HUES64 (cell line): Measurements from ENCODE around the gene PTPN22.

Experiments used
- H3K27ac ChIP-seq: 2 replicates; pipeline ENCODE4 v1.7.0; 2013; ENCODE audit warnings: low read depth, low read length, inconsistent platforms
- H3K27me3 ChIP-seq: 2 replicates; pipeline ENCODE4 v1.6.1; 2013; ENCODE audit warnings: mild to moderate bottlenecking, low read length; ENCODE audit not compliant: insufficient read depth
- H3K36me3 ChIP-seq: 2 replicates; pipeline ENCODE4 v1.6.1; 2013; ENCODE audit warnings: mild to moderate bottlenecking, low read length; ENCODE audit not compliant: insufficient read depth
- H3K4me1 ChIP-seq: 2 replicates; pipeline ENCODE4 v1.6.1; 2013; ENCODE audit warnings: mild to moderate bottlenecking, low read length, moderate library complexity; ENCODE audit not compliant: insufficient read depth
- H3K4me3 ChIP-seq: 2 replicates; pipeline ENCODE4 v1.5.1; 2013; ENCODE audit warnings: mild to moderate bottlenecking, low read length, moderate library complexity
- H3K9ac ChIP-seq: 2 replicates; pipeline ENCODE4 v1.6.1; 2013; ENCODE audit warnings: mild to moderate bottlenecking, low read depth, low read length
- H3K9me3 ChIP-seq: 2 replicates; pipeline ENCODE4 v1.6.1; 2013; ENCODE audit warnings: low read depth, low read length; ENCODE audit not compliant: insufficient read depth
- WGBS: fragments of 150-250, 120-280 bp; methylation state at CpG from one replicate; pipeline ENCODE4 v1.1.7; 2013; ENCODE audit warnings: missing lambda C conversion rate; 5-methylcytosine and 5-hydroxymethylcytosine counted together

PTPN22 gene

DNA sequence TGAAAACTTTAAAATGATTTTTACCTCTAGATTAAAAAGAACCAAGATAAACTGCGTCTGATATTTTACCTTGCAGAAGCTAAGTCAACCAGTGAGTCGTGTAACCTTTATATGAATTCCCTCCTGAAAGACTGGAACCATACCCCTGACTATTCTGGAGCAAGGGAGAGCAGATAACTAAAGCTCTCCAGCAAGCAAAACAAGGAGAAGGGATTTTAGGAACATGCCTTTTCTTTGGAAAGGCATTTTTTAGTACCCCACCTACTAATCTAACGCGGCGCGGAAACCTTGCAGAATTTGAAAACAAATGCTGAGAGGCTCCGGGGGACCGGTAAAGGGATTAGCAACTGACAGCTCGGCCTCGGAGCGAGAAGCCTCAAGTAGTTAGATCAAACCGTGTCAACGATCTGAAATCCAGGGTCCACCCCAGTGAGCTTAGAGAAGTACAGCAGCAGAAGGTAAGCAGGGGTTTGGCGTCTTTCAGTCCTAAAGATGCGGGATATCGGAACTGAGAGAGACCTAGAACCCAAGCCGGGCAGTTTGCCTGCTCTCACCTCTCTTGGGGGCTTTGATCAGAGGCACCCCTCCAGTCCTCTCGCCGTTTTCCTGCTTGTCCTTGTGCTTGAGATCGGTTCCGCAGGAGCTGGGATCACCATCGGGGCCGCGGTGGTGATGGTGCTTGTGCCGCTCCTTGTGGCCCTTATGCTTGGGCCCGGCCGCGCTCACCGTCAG lies 60.2 kb downstream of the PTPN22 start:
- Histone ChIP-seq H3K9ac (peak overlapping the region; percentile 89), H3K36me3 (no peaks in the 10 kb centered on the region), H3K4me1 (peaks cover 14% of the 10 kb centered on the region), H3K27me3 (no peaks in the 10 kb centered on the region), H3K9me3 (no peaks in the 10 kb centered on the region), H3K27ac (peak overlapping the region; percentile 89), H3K4me3 (peak overlapping the region; percentile 82)
- under 1% methylated on average over 29 of the region's 29 CpGs for WGBS

DNA sequence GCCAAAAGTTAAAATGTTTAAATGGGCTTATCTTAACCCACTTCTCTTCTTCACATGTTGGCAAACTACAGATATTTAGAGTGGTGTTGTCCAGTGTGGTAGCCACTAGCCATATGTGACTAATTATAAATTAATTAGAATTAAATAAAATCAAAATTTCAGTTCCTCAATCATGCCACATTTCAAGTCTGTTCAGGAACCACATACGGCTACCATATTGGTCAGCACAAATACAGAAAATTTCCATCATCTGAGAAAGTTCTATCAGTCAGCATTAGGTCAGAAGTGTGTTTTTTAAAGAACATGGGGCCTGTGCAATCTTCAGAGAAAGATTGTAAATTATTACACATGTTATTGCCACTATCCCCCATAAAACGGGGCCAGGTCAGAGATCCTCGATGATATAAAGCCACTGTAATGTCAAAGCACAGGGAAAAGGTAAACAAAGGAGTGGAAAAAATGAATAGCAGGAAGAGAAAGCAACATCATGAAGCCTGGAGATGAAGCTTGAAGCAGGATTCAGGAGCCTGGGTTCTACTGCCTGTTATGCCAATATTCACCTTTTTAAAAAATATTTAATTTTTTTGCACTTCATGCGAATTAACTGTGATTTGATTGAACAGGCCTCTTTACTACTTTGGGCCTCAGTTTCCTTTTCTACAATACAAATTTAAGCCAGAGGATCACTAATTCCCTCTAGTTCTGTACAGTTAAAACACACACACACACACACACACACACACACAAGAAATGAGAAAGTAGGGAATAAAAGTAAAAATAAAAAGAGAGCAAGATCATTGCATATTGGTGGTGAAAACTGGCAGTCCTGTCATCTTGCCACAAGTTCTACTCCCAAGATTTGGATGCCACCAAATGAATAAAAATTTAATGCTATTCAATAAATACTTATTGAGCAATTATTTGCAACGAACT lies 61.6 kb downstream of the PTPN22 start:
- Histone ChIP-seq H3K4me1 (peaks cover 14% of the 10 kb centered on the region), H3K36me3 (no peaks in the 10 kb centered on the region), H3K27ac (no peak overlapping the region), H3K9me3 (no peaks in the 10 kb centered on the region), H3K9ac (no peak overlapping the region), H3K4me3 (peak overlapping the region; percentile 82), H3K27me3 (no peaks in the 10 kb centered on the region)
- 85% methylated on average over 5 of the region's 5 CpGs for WGBS

DNA sequence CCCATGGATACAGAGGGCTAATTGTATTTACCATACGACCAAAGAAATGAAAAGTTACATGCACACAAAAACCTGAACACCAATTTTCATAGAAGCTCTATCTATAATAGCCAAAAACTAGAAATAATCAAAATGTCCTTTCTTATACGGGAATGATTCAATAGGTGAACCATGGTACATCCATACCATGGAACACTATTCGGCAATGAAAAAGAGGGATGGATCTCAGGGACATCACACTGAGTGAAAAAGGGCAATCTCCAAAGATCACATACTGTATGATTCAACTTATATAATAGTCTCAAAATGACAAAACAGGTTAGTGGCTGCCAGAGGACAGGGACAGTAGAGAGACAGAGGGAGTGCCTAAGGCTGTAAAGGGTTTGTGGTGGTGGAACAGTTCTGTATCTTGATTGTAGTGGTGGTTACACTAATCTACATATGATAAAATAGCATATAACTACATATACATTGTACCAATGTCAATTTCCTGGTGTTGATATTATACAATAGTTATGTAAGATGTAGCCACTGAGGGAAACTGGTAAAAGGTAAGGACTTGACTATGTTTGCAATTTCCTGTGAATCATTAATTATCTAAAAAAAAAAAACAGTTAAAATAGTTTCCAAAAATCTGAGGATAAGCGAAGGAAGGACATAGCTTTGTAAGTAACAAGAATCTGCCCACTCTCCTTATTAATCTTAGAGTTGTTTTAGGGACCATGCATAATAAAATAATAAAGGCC lies 62.9 kb downstream of the PTPN22 start:
- Histone ChIP-seq H3K36me3 (no peaks in the 10 kb centered on the region), H3K4me3 (no peak overlapping the region), H3K9me3 (no peaks in the 10 kb centered on the region), H3K9ac (no peak overlapping the region), H3K27ac (no peak overlapping the region), H3K27me3 (no peaks in the 10 kb centered on the region), H3K4me1 (peaks cover 23% of the 10 kb centered on the region)
- over 99% methylated on average over 4 of the region's 4 CpGs for WGBS

DNA sequence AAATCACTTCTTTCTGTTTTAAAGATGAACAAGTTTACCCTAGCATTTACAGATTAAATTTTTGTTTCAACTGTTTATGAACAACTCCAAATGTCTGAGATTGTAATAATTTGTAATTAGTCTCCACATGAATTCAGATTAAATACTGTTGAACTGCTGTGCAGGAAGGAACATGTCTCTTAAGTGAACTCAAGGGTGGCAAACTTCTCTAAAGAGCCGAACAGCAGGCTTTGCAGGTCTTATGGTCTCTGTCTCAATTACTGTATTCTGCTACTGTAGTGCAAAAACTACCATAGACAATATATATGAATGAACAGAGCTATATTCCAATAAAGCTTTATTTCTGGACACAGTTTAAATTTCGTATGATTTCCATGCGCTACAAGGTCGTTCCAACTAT lies 65.9 kb downstream of the PTPN22 start:
- Histone ChIP-seq H3K4me1 (peaks cover 17% of the 10 kb centered on the region), H3K27me3 (no peaks in the 10 kb centered on the region), H3K4me3 (no peak overlapping the region), H3K27ac (no peak overlapping the region), H3K36me3 (no peaks in the 10 kb centered on the region), H3K9me3 (no peaks in the 10 kb centered on the region), H3K9ac (no peak overlapping the region)
- 94% methylated on average over 4 of the region's 4 CpGs for WGBS

DNA sequence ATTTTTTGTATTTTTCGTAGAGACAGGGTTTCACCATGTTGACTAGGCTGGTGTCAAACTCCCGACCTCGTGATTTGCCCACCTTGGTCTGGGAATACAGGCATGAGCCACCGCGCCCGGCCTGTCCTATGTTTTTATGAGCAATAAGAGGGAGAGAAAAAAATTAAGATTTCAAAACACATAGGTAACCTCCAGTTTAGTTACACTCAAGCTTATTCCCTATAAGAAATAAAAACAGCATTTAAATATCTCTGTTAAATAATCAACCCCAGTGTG lies 66.3 kb downstream of the PTPN22 start:
- Histone ChIP-seq H3K9ac (no peak overlapping the region), H3K4me1 (peaks cover 14% of the 10 kb centered on the region), H3K4me3 (no peak overlapping the region), H3K27ac (no peak overlapping the region), H3K27me3 (no peaks in the 10 kb centered on the region), H3K9me3 (no peaks in the 10 kb centered on the region), H3K36me3 (no peaks in the 10 kb centered on the region)
- 94% methylated on average over 6 of the region's 6 CpGs for WGBS

DNA sequence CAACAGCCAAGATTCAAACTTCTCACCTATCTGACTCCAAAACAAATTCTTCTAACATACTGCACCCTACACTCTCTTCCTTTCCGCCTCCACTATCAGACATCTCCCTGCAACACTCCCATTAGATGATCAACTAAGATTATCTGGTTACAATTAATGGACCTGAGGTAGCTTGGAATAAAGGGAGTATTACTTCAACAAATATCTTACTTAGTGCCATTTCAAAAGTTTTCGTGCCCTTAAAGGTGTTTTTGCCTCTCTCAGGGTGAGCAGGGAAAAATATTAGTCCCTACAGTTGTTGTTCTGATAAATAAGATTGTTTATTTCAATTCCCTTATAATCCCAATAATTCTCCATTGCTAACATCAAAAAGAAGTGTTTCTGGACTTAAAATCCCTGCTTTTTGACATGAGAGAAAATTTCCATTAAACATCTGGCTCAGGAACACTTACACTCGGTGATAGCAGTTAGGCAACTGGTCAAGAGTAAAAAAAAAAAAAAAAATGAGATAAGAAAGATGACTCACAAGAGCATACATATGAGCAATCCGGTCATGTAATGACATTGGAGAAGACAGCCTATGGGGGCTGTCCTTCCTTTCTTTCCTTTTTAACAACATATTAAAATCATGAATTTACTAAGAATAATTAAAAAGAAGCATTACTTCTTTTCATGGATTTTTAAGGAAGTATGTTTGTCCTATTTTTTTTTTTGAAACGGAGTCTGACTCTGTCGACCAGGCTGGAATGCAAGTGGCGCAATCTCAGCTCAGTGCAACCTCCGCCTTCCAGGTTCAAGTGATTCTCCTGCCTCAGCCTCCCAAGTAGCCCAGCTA lies 66.9 kb downstream of the PTPN22 start:
- WGBS: 91% methylated on average over 6 of the region's 8 CpGs
- no peak overlapping the region for H3K9ac ChIP-seq
- H3K4me3 ChIP-seq: no peak overlapping the region
- H3K36me3 ChIP-seq: no peaks in the 10 kb centered on the region
- no peaks in the 10 kb centered on the region for H3K9me3 ChIP-seq
- H3K4me1 ChIP-seq: peaks cover 11% of the 10 kb centered on the region
- no peak overlapping the region for H3K27ac ChIP-seq
- H3K27me3 ChIP-seq: no peaks in the 10 kb centered on the region

DNA sequence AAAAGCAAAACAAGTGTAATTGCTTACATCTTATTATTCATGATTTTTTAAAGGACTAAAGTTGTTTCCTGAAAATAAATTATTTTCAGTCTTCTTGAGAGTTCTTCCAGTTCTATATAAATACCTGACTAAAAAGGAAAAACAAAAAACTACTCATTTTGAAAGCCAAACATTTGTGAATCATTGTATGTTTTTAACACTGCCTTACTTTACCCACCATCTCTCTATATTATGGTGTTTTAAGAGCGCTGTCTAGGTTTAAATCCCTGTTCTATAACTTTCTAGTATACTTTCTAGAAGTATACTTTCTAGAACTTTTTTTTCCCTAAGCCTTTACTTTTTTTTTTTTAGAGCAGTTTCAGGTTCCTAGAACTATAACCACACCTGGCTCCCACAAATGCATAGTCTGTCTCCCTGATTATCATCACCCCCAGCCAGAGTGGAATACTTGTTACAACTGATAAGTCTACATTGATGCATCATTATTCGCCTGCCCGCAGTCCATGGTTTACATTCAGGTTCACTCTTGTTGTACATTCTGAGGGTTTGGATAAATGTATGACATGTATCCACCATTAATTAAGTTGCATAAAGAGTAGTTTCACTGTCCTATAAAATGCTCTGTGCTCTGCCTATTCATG lies 69.0 kb downstream of the PTPN22 start:
- Histone ChIP-seq H3K4me1 (peaks cover 9% of the 10 kb centered on the region), H3K27me3 (no peaks in the 10 kb centered on the region), H3K27ac (no peak overlapping the region), H3K36me3 (peaks cover 5% of the 10 kb centered on the region), H3K4me3 (no peak overlapping the region), H3K9ac (no peak overlapping the region), H3K9me3 (no peaks in the 10 kb centered on the region)
- 100% methylated on average over 2 of the region's 3 CpGs for WGBS

DNA sequence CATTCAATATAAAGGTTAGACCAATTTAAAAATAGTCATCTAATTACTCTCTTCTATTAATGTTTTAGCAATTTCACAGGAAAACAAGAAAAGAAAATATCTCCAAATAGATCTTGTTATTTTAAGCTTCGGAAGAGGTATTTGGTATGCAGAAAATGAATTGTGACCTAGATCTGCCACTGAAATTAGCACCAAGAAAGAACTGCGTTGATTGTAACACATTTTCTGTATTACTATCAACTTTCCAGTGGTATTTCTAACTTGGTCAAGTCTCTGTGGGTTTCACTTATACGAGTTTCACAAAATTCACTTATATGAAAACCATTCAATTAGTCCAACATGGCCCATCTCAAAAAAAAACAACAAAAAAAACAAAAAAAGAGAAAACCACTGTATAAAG lies 71.0 kb downstream of the PTPN22 start:
- WGBS: 90% methylated on average over 3 of the region's 3 CpGs
- peaks cover 9% of the 10 kb centered on the region for H3K4me1 ChIP-seq
- H3K27me3 ChIP-seq: no peaks in the 10 kb centered on the region
- H3K9me3 ChIP-seq: no peaks in the 10 kb centered on the region
- no peak overlapping the region for H3K9ac ChIP-seq
- no peak overlapping the region for H3K4me3 ChIP-seq
- peaks cover 25% of the 10 kb centered on the region for H3K36me3 ChIP-seq
- H3K27ac ChIP-seq: no peak overlapping the region

DNA sequence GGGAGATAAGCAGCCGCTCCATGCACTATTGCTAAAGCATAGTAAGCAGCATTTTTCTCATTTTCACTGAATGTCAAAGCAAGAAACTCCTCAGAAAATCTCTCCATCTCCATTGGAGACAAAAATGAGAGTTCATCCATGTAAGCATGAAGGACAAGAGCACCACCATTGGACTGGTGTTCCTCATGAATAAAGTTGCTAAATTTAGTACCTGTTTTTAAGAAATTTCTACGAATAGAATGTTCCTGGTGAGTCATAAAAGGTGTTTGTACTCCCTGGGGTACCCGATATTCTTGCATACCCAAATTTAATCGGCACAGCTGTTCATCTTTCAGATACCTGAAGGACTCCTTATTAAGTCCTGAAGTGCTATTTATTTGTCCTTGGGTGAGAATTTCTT lies 74.0 kb downstream of the PTPN22 start:
- H3K36me3 ChIP-seq: peaks cover 42% of the 10 kb centered on the region
- no peak overlapping the region for H3K4me3 ChIP-seq
- H3K27me3 ChIP-seq: no peaks in the 10 kb centered on the region
- H3K4me1 ChIP-seq: no peaks in the 10 kb centered on the region
- H3K27ac ChIP-seq: no peak overlapping the region
- 94% methylated on average over 4 of the region's 4 CpGs for WGBS
- no peak overlapping the region for H3K9ac ChIP-seq
- H3K9me3 ChIP-seq: no peaks in the 10 kb centered on the region
